Glutamatergic neuron (in vitro differentiated cells): ENCODE measurements around the gene VPS13D. TPM values are rescaled to one million over a fixed set of nuclear protein-coding genes. Genes with fewer than 3 reads are reported as not detected.

Experiments
- DNase-seq: peaks from one replicate; pipeline ENCODE4 v3.0.0; 2022
- H3K27ac Mint-ChIP-seq: one replicate; pipeline ENCODE4 v1.8.0; 2020; ENCODE audit warnings: mild to moderate bottlenecking, mixed read lengths, inconsistent platforms; ENCODE audit not compliant: unreplicated experiment
- H3K27me3 Mint-ChIP-seq: one replicate; pipeline ENCODE4 v1.8.0; 2020; ENCODE audit warnings: mild to moderate bottlenecking, moderate library complexity, mixed read lengths, inconsistent platforms; ENCODE audit not compliant: unreplicated experiment
- H3K36me3 Mint-ChIP-seq: one replicate; pipeline ENCODE4 v1.8.0; 2020; ENCODE audit warnings: mild to moderate bottlenecking, mixed read lengths, inconsistent platforms; ENCODE audit not compliant: unreplicated experiment
- H3K4me1 Mint-ChIP-seq: one replicate; pipeline ENCODE4 v1.8.0; 2020; ENCODE audit warnings: mild to moderate bottlenecking, low read depth, mixed read lengths, inconsistent platforms; ENCODE audit not compliant: unreplicated experiment
- H3K4me3 Mint-ChIP-seq: one replicate; pipeline ENCODE4 v1.8.0; 2020; ENCODE audit warnings: mild to moderate bottlenecking, mixed read lengths, inconsistent platforms; ENCODE audit not compliant: unreplicated experiment
- H3K9me3 Mint-ChIP-seq: one replicate; pipeline ENCODE4 v1.8.0; 2020; ENCODE audit warnings: mild to moderate bottlenecking, moderate library complexity, mixed read lengths, inconsistent platforms; ENCODE audit not compliant: unreplicated experiment
- microRNA-seq: library from miRNA; unstranded; fragments of <30 nt; microRNA quantifications from one replicate; pipeline ENCODE4, GENCODE V29; 2020; ENCODE audit not compliant: unreplicated experiment
- total RNA-seq: library from RNA; stranded (reverse); fragmentation: NEBNext Ultra II Directional; extraction: Animal tissue kit (Norgen Biotek cat#: 25700); gene quantifications from one replicate; pipeline ENCODE4 v1.2.1, GENCODE V29; 2021; ENCODE audit not compliant: unreplicated experiment
- TF ChIP-seq, protein P1 (sequence below): fragments of 200-600 bp; sonication (generic); IDR thresholded peaks from one replicate; pipeline ENCODE4 v1.5.0; 2021; ENCODE audit not compliant: partially characterized antibody, unreplicated experiment

VPS13D gene
- total RNA-seq, 1 donor from 2014 or later, result 32.8 TPM

DNA sequence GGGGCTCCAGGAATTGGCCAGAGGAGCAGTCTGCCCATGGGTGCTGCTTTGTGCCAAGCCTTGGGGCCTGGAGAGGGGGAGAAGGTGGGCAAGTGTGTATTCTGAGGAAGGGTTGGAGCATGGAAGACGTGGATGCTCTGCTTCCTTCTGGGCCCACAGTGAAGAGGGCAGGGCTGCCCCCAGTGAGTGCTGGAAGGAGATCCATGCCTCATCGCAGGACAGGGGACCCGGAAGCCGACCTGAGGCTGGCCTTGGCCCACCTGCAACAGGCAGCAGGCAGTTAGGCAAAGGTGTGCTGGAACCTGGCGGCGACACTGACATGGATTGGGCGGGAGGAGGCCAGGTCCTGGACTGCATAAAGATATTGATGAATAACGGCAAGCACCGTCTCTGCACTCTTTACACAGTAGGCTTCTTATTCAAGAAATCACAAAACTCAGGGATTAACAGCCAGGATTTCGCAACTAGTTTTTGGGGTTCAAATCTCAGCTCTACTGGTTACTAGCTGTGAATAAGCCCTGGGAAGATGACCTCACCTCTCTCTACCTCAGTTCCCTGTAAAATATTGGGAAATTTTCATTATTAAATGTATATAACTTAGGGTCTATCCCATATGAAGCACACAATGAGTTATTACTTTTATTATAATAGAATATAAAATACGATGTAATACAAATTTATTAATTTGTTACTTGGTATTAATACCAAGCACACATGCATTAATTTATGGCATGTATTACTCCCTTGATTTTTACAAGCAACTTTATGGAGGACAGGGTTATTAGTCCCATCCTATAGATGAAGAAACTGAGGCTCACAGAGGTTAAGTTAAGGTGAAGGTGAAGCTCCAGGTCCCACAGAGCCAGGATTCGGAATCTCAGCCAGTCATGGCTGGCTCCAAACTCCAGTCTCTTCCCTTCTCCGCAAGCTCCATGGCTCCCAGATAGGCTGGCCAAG lies 325.9 kb downstream of the VPS13D start:
- TF ChIP-seq, protein P1, sequence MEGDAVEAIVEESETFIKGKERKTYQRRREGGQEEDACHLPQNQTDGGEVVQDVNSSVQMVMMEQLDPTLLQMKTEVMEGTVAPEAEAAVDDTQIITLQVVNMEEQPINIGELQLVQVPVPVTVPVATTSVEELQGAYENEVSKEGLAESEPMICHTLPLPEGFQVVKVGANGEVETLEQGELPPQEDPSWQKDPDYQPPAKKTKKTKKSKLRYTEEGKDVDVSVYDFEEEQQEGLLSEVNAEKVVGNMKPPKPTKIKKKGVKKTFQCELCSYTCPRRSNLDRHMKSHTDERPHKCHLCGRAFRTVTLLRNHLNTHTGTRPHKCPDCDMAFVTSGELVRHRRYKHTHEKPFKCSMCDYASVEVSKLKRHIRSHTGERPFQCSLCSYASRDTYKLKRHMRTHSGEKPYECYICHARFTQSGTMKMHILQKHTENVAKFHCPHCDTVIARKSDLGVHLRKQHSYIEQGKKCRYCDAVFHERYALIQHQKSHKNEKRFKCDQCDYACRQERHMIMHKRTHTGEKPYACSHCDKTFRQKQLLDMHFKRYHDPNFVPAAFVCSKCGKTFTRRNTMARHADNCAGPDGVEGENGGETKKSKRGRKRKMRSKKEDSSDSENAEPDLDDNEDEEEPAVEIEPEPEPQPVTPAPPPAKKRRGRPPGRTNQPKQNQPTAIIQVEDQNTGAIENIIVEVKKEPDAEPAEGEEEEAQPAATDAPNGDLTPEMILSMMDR, result no peak
- no peaks in the 10 kb centered on the region for H3K36me3 Mint-ChIP-seq

GRCh38 chr1:12556368-12556930 lies 326.6 kb downstream of the VPS13D start:
- Mint-ChIP-seq H3K4me1 (no peaks in the 10 kb centered on the region), H3K4me3 (no peak overlapping the region), H3K27ac (no peak overlapping the region), H3K9me3 (peaks cover 3% of the 10 kb centered on the region), H3K36me3 (no peaks in the 10 kb centered on the region), H3K27me3 (no peaks in the 10 kb centered on the region)
- TF ChIP-seq, protein P1, result no peak
- DNase-seq, result no peak

More for the DNA sequence above, 325.9 kb downstream of the VPS13D start:
- H3K4me3 Mint-ChIP-seq, result no peak overlapping the region
- no peaks in the 10 kb centered on the region for H3K27me3 Mint-ChIP-seq
- peaks cover 3% of the 10 kb centered on the region for H3K9me3 Mint-ChIP-seq
- no peak for DNase-seq
- no peaks in the 10 kb centered on the region for H3K4me1 Mint-ChIP-seq
- no peak overlapping the region for H3K27ac Mint-ChIP-seq

DNA sequence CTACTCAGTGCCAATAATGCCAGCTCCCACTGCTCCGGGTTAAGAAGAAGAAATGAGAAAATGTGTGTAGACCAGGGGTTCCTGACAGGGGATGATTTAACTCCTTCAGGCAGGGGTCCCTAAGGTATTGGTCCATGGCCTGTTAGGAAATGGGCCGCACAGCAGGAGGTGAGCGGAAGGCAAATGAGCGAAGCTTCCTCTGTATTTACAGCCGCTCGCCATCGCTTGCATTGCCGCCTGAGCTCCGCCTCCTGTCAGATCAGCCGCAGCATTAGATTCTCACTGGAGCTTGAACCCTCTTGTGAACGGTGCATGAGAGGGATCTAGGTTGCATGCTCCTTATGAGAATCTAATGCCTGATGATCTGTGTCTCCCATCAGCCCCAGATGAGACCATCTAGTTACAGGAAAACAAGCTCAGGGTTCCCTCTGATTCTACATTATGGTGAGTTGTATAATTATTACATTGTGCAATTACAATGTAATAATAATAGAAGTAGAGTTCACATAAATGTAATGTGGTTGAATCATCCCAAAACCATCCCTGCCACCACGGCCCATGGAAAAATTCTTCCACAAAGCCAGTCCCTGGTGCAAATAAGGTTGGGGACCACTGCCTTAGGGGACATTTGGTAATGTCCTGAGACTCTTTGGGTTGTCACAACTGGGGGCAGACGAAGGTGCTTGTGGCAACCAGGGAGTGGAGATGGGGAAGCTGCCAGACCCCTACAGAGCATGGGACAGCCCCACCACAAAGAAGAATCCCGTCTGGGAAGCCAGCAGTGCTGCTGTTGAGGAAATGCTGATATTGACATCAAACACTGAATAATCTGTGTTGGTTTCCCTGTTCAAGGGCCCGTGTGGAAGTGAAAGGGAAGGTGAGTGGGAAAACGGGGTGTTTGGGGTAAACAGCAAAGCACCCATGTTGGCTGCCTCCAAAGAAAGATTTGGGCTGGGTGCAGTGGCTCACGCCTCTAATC lies 327.4 kb downstream of the VPS13D start:
- TF ChIP-seq, protein P1, result no peak
- Mint-ChIP-seq H3K36me3 (peaks cover under 1% of the 10 kb centered on the region), H3K27ac (no peak overlapping the region), H3K9me3 (peaks cover 4% of the 10 kb centered on the region), H3K4me3 (no peak overlapping the region), H3K27me3 (no peaks in the 10 kb centered on the region), H3K4me1 (no peaks in the 10 kb centered on the region)
- DNase-seq, result no peak

DNA sequence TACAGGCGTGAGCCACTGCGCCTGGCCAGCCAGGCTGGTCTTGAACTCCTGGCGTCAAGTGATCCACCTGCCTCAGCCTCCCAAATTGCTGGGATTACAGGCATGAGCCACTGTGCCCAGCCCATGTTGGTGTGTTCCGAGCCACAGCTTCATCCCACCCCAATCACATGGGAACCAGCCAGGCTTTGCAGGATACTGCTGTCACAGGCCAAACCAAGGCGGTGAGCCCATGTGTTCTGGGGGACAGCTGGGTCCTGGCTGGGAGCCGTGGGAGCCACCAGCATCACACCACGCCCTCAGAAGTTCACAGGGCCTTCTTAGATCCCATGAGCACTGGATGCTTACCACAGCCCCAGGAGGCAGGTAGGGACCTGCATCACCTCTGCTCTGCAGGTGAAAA lies 331.3 kb downstream of the VPS13D start:
- H3K36me3 Mint-ChIP-seq, result peaks cover 16% of the 10 kb centered on the region
- TF ChIP-seq, protein P1, result no peak
- no peak for DNase-seq
- no peak overlapping the region for H3K27ac Mint-ChIP-seq
- peaks cover 15% of the 10 kb centered on the region for H3K9me3 Mint-ChIP-seq
- no peak overlapping the region for H3K4me3 Mint-ChIP-seq
- H3K4me1 Mint-ChIP-seq, result no peaks in the 10 kb centered on the region
- H3K27me3 Mint-ChIP-seq, result no peaks in the 10 kb centered on the region

Small RNA genes within 50 kb of the gene (microRNA-seq; reads per million reads assigned to microRNA genes)
- 1.2 reads per million for gene MIR4632

Other genes starting within 250 kb of the VPS13D start
- gene MFN2, start 249.6 kb upstream of the VPS13D start, total RNA-seq, result 61.9 TPM
- 62.3 TPM for gene MIIP, start 210.5 kb upstream of the VPS13D start, total RNA-seq
- gene TNFRSF8, start 166.7 kb upstream of the VPS13D start, total RNA-seq, result not detected
- gene TNFRSF1B, start 63.0 kb upstream of the VPS13D start, total RNA-seq, result 5.1 TPM